Measurements from ENCODE around the gene LCE1B.

DNA sequence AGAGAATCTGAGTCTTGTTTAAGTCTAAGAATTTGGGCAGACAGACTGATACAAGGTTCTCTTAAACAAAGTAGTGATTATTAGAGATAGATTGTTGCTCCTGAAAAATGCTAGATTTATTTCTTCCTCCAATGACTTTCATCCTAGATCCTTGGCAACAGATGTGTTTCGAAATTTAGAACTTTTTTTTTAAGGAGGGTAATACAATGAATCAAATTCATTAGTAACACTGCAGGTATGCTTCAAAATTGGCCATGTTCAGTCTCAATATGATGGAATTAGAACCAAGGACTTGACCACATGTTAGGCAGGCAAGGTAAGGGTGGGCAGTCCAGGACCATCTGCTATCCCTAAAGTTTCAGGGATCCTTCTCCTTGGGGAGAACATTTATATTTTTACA is 41.4 kb upstream of the LCE1B start:
- no peak for TF ChIP-seq ZNF112 (tag by site-specific recombination; IDR thresholded peaks at IDR 0.05)
- TF ChIP-seq ZNF48 (tag by site-specific recombination; IDR thresholded peaks at IDR 0.05): no peak
- TF ChIP-seq, protein P1, sequence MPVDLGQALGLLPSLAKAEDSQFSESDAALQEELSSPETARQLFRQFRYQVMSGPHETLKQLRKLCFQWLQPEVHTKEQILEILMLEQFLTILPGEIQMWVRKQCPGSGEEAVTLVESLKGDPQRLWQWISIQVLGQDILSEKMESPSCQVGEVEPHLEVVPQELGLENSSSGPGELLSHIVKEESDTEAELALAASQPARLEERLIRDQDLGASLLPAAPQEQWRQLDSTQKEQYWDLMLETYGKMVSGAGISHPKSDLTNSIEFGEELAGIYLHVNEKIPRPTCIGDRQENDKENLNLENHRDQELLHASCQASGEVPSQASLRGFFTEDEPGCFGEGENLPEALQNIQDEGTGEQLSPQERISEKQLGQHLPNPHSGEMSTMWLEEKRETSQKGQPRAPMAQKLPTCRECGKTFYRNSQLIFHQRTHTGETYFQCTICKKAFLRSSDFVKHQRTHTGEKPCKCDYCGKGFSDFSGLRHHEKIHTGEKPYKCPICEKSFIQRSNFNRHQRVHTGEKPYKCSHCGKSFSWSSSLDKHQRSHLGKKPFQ (tag by site-specific recombination; IDR thresholded peaks at IDR 0.05): no peak
- TF ChIP-seq, protein P2, sequence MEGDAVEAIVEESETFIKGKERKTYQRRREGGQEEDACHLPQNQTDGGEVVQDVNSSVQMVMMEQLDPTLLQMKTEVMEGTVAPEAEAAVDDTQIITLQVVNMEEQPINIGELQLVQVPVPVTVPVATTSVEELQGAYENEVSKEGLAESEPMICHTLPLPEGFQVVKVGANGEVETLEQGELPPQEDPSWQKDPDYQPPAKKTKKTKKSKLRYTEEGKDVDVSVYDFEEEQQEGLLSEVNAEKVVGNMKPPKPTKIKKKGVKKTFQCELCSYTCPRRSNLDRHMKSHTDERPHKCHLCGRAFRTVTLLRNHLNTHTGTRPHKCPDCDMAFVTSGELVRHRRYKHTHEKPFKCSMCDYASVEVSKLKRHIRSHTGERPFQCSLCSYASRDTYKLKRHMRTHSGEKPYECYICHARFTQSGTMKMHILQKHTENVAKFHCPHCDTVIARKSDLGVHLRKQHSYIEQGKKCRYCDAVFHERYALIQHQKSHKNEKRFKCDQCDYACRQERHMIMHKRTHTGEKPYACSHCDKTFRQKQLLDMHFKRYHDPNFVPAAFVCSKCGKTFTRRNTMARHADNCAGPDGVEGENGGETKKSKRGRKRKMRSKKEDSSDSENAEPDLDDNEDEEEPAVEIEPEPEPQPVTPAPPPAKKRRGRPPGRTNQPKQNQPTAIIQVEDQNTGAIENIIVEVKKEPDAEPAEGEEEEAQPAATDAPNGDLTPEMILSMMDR (tag by site-specific recombination; IDR thresholded peaks at IDR 0.05): no peak
- TF ChIP-seq ZNF585B (tag by site-specific recombination; IDR thresholded peaks at IDR 0.05): no peak
- TF ChIP-seq ZNF266 (tag by site-specific recombination; IDR thresholded peaks at IDR 0.05; ENCODE audit: low read depth): no peak
- no peak for TF ChIP-seq SCRT2 (tag by site-specific recombination; IDR thresholded peaks at IDR 0.05)
